Ammon's horn (tissue), 1 donor: Measurements from ENCODE around the gene TRABD2B.

Source experiments
- DNase-seq: peaks from one replicate; pipeline ENCODE4 v3.0.0-alpha.2; 2016; ENCODE audit warnings: low spot score

The TRABD2B gene

DNA sequence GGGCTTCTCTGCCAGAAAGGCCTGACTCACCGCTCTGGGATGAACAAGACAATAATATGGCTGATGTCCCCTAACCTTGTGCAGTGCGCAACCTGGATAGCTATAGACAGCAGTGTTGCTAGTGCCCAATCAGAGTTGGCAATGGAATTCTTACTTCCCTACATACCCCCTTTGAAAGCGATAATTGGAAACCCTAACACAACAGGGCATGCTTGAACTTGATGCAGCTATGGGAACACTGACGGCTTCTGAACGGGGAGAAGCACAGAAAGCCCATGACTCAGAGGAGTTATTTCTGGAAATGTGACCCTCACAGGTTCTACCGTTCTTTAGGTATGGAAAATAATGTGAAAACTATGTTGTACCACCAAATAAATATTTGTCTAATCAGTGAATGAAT is 200.6 kb downstream of the TRABD2B start:
- DNase-seq: no peak

DNA sequence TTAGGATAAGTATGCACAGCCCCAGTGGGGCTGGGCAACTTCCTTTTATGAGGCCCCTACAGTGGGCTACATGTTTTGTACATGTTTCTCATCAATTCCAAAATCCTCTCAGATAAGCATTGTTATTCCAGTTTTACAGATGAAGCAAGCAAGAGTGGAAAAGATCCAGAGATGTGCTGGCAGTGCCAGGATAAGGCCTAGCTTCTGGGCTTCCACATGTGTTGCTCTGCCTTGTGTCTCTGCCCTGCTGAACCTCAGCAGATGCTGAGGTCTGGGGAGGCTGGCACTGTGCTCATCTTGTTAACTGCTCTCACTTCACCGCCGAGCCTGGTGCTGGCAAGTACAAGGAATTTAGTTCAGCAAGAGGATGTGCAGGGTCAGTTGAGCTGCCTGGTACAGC is 202.1 kb downstream of the TRABD2B start:
- no peak for DNase-seq

DNA sequence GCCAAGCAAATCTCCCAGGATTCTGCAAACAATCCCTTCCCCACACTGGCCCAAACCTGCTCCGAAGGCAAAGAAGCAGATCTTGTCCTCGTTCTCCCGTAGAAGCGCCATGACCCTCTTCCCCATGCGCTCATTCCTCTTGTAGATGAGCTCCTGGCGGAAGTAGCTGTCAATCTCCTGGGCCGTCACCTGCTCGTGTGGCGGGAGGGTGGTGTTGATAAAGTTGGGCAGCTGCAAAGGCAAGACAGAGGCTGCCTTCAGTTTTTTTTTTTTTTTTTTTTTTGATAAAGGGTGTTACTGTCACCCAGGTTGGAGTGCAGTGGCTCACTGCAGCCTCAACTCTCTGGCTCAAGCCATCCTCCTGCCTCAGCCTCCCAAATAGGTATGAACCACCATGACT is 202.7 kb downstream of the TRABD2B start:
- DNase-seq: no peak

DNA sequence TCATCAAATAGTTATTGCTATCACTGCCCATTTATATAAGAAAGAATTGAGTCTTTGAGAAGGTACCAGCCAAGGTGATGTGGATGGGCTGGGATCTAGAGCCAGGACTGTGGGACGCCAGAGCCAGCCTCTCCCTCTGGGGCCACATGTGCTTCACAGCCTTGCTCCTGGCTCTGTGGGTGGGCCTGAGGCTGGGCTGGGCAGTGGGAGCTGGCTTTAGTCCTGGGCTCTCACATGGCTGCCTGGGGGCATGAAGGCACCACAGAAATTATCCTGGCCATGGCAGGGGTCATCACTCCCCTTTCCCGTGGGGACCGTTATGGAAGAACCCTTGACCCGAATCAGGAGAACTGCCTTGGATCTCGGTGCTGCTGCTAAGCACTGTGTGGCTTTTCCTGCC is 203.1 kb downstream of the TRABD2B start:
- no peak for DNase-seq

DNA sequence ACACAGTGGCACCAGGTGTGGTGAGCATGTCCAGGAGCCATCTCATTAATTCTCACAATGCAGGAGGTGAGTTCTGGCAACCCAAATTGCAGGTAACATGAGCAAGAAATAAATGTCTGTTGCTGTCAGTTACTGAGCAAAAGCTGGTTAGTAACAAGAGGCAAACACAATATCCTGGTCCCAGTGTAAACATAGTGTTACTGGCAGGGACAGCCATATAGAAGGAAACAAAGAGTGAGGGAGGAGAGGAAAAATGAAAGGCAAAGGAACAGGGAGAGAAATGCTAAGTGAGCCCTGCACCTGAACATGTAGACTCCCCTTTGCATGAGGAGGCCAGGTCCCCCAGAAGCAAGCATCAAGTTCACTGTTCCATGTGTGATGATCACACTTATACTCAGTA is 203.6 kb downstream of the TRABD2B start:
- DNase-seq: no peak

DNA sequence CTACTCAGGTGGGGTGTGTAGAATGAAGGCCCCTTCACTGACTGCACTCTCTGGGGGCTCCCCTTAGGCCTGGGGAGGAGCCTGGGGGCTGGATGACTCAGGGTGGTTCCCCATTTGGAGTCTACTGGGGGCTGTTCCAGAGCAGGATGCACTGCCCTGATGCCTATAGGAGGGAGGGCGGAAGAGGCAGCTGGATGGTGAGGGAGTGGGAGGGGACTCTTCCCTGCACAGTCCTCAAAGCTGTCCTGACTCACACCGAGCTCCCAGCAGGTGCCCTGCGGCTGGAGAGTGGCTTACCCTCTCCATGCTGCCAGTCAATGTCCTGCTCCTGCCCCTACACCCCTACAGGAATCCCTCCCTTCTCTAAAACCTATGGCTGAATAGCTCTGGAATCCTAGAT is 204.4 kb downstream of the TRABD2B start:
- DNase-seq: no peak

DNA sequence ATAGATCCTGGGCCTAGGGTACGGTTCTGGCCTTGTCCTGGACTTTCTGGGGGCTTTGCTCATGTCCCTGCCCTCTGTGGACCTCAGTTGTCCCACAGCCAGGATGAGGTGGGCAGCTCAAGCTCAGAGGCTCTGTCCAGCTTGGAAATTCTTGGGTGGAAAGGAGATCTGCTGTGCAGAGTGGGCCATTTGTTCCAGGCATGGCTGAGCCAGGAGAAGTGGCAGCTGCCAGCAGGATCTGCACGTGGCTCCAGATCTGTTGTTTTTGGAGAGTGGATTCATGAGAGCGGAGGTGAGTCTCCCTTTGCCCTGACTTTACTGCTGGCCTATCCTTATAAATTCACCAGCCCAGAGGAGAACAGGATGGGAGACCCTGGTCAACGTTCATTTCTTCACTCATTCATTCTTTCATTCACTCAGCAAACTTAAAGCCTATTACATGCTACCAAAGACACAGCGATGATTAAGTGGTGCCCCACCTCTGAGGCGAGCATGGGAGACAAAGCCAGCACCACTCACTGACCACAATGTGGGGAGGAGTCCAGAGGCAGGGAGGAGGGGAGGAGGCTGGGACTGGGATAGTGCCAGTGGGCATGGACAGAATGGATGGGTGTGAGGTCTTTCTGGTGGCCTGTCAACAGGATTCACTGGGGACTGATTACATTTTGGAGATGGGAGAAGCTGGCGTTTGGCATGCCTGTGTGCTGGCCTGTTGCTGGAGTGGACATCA is 205.1 kb downstream of the TRABD2B start:
- no peak for DNase-seq

DNA sequence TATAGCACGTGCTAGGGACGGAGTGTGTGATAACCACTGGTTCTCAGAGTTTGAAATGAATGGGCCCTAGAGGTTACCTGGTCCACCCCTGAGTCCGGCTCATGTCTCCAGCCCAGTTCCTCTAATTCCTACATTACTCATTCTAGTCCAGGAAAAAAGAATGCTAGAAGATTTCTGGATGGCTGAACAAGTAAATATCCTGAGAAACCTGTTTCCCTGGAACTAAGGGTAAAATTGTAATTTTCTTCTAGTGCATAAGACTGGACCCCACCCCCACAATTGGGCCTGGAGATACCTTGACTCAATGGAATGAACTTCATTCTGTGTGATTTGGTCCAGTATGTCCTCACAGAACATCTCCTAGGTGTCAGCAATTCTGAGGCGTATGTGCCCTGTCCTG is 208.4 kb downstream of the TRABD2B start:
- DNase-seq: no peak

DNA sequence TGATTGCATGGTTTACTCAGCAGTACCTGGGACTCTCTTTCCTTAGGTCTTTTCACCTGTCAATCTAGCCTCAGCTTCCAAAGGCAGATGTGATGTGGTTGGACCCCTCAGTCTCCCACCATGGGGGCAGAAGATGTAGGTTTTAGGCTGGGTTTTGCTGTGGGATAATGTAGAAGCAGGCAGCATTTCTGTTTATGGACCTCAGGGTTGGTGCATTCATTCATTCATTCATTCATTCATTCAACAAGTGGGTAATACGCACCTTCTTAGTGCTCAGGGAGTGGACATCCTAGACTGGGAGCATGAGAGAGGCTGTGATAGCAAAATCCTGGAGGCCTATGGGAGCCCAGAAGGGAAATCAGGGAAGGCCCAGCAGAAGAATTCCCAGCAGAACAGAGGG is 209.6 kb downstream of the TRABD2B start:
- no peak for DNase-seq

DNA sequence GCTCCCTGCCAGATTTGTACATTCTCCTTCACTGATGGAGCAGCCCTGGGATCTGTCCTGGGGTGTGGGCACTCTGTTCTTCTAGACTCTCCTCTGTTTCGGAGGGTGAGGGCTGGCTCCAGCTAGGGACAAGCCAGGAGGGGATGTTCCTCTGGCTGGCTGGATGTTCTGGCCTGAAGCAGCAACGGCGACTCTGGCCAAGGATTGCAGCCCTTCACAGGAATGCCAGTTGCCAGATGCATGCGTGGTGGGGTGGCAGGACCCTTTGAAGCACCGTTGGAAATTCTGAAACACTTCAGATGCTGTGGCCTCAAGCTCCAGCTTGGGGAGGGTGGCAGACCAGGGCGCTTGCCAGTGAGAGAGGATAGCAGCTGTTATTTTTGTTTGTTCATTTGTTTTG is 210.9 kb downstream of the TRABD2B start:
- DNase-seq: no peak

DNA sequence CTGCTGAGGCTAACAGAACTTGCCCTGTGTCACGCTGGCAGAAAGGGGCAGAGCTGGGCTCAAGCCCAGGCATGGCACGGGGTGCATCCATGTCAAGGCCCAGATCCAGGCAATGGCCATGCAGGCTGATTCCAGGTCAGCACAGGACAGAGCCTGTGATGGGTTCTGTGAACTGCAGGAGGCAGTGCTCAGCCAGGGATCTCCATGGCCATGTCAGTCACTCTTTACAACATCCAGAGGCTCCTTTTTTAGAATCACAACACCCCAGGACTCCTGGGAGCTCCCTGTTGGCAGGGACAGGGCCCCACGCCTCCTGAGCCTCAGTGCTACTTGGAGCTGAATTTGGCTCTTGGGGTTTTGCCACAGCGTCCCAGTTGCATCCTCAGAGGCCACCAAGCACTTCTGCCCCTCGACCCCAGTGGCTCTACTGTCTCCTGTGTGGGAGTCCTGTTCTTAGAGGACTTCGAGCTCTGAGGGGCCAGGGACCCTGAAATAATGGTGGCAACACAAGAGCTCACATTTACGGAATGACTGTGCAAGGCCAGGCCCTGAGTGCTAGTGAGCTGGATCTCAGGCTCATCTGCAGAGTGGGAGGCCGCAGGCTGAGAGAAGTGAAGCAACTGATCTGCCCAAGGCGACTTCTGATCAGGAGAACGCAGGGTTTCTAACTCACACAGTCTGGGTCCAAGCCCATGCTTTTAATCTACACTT is 211.5 kb downstream of the TRABD2B start:
- no peak for DNase-seq

DNA sequence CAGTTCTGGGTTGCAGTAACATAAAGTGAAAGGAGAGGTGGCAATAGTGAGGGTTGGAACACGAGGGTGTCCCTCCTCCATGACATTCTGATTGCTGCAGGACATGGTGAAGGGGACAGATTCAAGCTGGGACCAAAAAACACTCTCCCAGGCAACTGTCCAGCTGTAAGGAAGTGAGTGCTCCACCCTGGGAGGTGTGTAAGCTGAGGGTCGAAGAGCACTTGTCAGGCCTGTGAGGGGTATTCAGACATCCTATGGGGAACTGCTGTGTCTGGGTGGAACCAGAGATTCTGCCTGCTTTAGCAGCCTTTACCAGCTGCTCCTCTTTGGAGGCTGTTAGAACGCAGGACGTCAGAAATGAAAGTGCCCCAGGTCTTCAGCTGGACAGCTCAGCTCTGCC is 212.1 kb downstream of the TRABD2B start:
- DNase-seq: no peak

DNA sequence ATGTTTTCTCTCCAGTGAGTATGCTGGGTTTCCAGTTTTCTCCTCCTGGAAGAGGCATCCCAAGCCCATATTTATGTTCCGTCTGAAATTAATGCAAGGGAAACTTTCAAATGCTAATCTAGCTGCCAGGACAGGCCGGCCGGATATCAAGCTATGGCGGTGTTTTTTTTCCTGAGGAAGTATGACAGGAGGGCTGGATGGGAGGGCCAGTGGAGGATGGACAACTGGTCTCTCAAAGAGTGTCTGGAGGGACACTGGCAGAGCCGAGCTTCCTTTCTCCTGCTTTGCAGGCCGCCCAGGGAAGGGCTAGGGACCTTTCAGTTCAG is 212.7 kb downstream of the TRABD2B start:
- no peak for DNase-seq

DNA sequence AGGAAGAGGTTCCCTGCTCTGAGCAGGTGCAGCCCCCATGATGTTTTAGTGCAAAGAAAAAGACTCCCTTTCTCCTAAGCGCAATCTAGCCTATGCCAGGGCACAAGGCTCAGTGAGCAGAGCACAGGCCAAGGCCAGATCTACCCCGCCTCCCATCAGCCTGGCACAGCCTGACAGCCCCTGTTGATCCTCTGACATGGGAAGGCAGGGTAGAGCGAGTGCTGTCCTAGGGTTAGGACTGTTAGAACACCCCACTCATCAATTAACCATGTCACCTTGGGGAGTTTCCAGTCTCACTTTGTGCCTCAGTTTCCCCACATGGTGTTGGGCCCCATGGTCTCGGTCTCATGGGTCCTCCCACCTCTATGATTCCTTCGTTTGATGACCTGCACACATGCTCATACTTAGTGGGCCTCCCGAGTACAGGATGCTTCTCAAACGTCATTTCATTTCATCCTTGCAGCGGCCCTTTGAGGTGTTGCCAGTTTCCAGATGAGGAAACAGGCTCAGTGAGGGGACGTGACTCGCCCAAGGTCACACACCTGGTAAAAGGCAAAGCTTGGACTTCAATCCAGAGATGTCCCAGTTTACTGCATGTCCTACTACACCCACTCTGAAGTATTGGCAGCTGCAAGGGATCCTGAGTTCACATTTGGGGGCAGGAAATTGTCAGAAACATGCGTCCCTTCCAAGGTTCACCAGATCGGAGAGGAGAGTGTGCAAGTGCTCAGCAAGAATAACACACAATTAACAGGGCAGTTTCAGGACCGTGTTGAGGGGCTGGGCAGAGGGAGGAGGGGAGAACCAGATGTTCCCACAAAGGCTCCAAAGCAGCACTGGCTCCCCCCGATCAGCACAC is 213.3 kb downstream of the TRABD2B start:
- no peak for DNase-seq

DNA sequence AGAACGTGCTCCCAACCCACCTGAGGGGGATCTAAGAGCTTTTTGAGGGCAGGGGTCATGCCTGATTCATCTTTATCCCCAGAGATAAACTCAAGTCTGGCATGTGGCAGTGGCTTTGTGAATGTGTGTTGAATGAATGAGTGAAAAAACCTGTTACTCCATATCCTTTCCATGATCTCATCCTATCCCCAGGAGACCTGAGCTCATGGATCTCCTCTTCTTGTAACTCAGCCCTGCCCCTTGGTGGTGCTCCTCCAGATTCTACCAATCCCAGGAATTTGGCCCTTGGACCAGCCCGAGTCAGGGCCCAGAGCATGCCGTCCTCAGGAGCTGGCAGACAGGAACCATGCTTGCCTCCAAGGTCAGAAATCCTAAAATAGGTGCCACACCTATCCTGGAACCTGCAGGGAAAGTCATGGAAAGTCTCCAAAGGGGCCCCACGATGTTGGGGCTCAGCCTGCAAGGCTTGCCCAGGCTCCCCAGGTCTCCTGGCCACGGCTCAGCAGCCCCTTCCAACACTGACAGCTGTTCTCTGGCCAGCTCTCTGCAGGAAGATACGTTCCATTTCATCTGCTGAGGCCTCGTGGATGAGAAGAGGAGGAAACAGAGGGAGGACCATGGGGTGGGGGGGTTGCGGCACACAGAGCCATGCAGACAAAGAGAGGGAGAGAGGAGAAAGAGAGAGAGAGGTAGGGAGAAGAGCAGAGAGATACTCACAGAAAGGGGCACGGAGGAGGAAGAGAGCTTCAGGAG is 214.6 kb downstream of the TRABD2B start:
- DNase-seq: no peak

DNA sequence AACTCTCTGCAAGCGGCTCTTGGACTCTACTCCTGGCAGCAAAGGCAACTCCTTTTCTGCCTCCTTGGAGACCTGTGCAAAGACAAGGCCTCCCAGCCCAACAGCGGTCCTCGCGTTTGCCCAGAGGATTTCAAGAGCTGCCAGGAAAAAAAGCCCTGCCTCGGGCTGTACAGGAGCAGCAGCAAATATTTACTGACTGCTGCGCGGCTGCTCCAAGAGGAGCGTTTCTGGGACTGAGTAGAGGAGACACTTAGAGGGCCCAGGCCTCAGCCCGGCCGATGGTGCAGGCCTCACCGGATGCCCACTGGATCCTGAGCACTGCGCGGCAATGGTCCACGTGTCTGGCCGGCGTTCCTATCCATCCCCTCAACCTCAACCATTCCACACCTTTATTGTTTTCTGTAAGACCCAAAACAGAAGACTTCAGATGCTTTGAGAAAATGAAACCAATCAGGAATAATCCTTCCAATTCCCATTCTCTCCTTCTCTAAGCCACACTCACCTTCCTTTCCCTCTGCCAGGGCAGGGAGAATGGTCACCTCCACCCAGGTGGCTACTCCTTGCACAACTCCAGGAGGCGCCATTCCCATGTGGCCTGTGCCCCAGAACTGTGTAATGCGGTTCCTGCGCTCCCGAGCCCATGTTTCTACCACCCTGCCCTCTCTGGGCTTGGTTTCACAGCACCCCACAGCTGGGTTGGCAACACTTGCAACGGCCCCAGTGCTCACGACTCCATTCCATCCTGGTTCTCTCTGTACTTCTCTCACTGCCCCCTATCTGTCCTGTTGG is 215.8 kb downstream of the TRABD2B start:
- DNase-seq: peak; percentile 27

DNA sequence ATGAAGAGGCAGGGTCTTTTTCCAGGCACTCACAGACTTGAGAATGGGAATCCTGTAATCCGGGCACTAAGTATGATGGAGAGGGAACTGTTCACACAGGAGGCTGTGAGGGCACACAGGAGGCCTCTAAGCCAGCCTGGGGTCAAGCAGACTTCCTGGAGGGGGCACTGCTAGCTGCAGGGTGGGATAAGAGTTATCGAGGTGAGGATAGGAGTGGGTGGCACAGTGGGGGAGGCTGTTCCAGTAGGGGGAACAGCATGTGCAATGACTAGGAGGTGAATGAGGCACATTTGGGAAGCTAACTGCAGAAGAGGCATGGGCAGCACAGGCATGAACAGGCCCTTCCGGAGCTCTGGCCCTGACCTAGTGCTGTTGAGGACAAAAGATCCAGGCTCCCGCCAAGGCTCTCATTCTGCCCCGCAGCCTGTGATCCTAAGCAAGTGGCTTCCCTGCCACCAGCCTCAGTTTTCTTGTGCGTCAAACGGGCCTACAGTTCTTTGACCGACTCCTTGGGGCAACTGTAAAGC is 216.7 kb downstream of the TRABD2B start:
- no peak for DNase-seq

DNA sequence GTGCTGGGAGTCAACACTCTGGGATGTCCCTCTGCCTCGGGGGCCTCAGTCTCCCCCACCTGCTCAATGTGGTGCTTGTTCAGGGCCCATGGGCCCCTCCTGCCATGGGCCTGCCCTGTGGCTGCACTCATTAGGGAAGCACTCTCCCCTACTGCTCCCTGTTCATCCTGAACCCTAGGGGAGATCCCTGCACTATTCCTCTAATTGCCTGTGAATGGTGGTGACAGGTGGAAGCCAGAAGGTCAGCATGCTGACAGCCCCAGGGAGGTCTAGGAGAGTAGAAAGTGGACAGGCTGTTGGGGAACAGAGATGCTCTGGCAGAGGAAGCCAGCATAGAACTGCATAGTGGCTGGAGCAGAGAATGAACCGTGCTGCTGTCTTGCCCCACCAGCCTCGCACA is 217.6 kb downstream of the TRABD2B start:
- DNase-seq: no peak

DNA sequence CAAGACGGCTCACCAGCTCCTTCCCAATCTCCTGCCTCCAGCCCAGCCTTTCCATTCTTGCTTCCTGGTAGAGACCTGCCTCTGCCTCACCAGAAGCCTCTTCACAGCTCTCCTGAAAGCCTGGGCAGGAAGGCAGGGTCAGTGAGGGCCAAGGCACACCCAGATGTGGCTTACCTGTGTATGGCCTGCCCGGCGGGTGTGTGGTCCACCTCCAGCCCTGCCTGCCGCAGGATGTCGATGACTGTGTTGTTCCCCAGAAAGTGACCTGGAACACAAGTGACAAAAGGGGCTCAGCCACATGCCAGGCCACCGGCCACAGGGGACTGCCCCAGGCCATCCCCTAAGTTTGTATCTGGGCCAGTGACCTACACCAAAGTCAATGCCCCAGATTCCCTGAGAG is 218.9 kb downstream of the TRABD2B start:
- DNase-seq: no peak

DNA sequence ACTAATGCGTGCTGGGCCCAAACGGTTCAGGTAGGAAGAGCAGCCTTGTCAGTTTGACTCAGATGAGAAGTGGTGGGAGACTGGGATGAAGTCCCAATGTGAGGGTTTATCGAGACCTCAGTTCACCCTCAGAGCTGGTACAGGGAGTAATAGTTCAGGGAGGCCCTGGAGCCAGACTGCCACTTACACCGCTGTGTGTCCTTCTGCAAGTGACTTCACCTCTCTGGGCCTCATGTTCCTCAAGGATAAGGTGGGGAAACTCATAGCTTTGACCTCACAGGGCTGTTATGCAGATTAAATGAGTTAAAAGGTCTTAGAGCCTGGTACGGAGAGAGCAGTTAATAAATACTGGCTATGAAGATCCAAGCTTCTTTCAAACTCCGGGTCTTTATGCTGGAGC is 219.9 kb downstream of the TRABD2B start:
- DNase-seq: no peak

DNA sequence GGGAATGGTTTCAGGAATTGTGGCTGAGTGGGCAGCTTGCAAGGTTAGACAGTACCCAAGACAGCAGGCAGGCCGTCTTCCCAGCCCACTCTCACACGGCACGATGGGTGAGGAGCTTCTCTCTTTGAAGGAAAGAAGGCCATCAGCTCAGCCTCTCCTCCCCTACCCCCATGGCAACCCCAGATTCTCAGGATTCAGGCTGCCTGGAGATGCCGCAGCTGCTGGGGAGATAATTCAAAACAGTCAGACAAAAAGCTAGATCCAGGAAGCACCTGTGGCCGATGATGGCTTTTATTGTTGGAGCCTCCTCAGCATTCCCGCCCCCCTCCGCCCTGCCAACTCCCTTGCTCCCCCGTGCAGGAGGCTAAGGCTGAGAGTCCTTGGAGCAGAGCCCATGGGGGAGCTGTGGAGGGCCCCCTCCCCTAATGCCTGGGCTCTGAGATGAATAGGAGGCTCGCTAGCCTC is 220.5 kb downstream of the TRABD2B start:
- DNase-seq: no peak
